HuH-7.5 (cell line): ENCODE results near the gene ARPIN.
"Not testable (repeated sequence)": the region's sequence is repeated elsewhere in the genome, so short reads cannot be mapped to it uniquely, and the experiment has no call there.

Experiments used
- DNase-seq: peaks from one replicate; pipeline ENCODE4 v3.0.0; 2011; ENCODE audit warnings: low spot score

Gene ARPIN

DNA sequence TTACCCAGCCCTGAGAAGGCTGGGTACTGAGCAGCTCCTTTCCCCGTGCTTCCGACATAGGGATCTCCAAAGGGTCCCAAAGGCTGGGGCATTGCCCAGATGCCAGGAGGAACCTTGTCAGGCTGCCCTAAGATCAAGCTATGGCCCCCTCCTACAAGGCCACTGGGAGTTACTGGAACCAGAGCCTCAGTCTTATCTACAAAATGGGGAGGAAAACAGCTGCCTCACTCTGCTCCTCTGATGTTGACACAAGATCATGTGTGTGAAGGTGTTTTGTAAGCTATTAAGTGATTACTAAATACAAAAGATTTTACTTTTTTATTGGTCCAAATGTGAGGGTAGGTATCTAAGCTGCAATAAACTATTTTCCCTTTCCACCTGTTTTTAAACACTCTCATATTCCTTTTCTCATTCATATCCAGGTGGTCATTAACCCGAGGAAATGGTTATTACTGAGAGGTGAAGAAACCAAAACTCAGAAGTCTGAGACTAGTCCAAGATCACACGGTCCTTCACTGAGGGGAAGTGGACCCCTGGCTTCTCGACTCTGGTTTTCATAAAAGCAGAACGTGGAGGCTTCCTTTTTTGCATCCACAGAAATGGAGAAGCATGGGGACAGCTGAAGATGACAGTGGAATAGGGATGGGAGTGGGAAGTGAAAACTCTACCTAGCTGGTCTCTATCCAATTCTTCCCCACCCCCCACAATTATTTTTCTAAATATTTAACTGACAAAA, 1.7 kb downstream of the ARPIN start:
- DNase-seq: no peak

DNA sequence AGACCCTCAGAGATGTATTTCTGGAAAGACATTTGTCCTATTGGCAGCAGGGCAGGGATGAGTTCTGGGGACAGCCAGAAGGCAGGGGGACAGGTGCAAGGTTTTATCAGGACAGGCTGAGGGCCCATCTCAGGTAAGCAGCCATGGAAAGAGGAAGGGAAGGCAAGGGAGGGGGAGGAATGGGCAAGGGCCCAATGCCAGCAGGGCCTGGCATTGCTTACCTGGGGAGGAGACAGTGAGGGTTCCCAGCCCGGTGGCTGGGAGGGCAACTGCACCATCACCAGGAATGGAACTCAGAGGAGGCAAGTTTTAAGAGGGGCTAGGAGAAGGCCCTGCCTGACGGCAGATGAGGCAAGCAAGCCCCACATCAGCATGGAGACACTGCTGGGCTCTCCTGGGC, 3.1 kb downstream of the ARPIN start:
- DNase-seq: no peak

DNA sequence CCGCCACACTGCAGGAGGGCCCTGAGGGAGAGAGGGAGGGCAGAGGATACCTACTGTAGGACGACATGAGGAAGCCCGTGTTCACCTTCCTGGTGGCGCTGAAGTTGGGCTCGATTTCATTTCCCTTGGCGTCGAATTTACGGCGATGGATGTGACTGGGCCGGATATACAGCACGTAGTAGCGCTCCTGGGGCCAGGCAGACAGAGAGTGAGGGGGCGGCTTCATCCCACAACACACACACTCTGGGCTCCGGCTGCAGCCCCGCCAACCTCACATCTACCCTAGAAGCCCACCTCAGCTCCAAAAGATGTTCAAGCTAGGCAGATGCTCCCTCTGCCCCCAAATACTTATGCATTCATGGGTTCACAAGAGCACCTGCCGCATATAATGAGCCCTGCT, 4.5 kb downstream of the ARPIN start:
- DNase-seq: no peak

DNA sequence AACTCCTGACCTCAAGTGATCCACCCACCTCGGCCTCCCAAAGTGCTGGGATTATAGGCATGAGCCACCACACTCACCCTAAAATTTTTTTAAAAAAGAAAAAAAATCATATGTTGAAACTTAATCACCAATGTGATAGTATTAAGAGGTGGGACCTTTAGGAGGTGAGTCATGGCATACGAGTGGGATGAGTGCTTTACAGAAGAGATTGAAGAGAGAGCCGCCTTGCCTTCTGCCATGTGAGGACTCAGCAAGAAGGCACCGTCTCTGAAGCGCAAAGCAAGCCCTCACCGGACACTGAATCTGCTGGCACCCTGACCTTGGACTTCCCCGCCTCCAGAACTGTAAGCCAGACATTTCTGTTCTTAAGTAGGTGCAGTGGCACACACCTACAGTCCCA, 5.5 kb downstream of the ARPIN start:
- DNase-seq: no peak

DNA sequence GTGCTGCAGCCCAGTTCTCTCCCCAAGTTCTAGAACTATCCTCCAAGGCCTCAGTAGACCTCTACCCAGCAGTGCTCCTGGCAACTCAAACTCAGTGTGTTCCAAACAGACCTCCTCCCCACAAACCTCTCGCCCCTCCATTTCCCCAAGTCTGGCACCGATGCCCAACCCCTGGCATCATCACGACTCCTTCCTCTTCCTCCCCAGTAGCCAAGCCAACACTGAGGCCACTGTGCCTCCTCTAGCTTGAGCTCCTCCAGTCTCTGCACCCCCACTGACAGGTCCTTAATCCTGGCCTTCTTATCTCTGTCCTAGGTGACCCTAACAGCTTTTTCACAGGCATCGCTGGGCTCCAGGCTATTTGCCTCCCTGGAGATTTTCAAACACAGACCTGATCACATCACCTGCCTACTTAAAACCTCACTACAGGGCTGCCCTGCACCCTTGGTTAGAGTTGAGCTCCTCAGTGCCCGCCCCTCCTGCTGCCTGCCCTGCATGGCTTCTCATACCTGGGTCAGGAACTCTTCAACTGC, 6.8 kb downstream of the ARPIN start:
- no peak for DNase-seq

DNA sequence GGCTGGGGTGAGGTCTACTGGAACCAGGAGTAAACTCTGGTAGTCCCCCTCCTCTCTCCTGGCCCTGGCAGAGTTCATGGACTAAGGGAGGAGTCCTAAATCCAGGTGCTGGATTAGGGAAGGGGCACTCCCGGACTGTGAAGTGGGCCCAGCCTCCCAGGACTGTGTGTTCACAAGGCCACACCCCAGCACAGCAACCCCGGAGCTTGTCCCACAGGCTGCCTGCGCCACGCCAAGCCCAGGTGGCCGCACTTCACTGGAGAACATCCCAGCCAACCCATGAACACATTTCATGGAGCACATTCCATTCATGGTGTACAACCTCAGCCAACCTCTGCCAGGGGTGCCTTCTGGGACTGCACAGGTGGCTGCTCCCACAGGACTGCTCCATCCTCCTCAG, 8.2 kb downstream of the ARPIN start:
- no peak for DNase-seq

DNA sequence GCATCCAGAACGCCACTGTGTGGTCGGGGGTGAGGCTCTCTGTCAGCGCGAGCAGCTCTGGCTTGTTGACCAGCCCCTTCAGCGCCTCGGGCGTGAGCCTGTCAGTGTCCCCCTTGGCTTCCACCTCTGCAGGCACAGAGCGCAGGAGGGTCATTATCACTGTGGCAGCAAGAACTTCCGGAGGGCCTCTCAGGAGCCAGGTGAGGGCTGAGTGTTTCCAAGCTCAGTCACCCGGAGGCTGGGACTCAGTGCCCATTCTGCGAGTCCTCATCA, 9.0 kb downstream of the ARPIN start:
- DNase-seq: no peak

DNA sequence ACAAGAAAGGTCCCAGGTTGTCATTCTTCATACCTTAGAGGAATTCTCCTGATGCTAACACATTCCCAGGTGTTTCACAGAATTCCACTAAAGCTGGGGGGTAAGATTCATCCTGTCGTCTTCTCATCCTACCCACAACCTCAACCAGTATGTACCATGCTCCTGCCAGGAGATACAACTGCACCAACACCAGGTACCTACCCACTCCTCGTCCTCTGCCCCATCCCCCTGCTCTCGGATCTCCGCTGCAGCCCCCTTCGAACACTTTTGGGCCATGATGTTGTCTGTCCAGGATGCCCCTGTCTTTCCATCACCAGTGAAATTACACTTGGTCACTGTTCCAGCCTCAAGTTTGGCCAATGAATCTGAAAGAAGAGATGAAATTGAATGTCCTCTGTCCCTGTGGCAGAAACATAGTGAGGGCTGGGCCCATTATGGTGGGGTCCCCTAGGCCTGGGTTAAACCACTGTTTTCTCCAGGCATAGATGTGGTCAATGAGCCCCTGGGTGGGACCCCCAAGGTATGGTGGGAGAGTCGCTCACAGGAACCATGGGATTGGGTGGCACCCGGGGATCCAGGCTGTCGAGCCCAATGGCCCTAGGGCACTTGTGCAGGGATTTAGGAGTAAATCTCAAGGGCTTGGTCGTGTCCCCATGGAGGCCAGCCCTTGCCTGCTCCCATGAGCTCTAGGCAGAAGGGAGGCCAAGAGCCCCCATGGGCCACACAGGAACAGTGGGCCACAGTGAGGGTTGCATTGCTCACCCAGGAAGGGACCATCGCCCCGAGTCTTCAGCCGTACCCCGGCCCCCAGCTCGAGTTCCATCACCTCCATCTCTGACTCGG, 9.5 kb downstream of the ARPIN start:
- no peak for DNase-seq

DNA sequence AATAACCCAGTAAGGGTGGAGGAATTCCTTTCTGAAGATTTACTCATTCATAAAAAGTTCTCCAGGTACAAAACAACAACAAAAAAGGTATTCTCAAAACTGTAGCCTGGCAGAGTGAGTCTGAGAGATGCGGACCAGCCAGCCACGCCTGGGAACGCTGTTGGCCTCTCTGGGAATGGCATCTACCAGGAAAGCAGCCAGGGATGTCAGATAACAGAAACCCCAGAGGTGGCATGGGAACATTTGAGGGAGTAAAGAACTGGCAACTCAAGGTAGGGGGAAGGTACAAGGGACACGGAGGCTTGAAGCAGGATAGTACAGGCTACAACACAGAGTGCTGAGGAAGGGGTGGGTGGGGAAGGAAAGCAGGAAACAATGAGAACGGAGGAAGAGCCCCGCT, 11.9 kb downstream of the ARPIN start:
- DNase-seq: no peak

DNA sequence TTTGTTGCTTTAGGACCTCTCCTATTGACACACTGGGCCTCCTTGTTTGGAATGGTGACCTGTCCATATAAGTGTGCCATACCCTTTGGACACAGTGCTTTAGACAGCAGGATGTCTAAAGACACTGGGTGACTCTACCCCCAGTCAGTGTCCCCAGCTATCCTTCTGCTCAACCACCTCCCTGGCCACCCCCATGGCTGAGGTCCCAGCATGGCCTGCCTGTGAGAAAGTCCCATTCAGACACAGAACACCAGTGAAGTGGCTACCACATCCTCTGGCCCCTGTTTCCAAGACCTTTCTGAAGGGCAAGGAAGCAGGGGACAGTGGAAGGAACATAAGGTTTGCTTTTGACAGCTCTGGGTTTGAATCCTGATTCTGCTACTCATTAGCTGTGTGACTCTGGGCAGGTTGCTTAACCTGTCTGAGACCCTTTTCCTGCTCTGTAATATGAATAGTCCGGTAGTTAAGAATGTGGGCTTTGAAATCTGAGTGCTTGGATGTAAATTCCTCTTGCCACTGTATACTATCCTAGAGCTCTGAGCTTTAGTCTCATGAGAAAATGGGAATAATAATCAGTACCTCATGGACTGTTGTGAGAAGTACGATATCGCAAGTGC, 12.7 kb downstream of the ARPIN start:
- no peak for DNase-seq

DNA sequence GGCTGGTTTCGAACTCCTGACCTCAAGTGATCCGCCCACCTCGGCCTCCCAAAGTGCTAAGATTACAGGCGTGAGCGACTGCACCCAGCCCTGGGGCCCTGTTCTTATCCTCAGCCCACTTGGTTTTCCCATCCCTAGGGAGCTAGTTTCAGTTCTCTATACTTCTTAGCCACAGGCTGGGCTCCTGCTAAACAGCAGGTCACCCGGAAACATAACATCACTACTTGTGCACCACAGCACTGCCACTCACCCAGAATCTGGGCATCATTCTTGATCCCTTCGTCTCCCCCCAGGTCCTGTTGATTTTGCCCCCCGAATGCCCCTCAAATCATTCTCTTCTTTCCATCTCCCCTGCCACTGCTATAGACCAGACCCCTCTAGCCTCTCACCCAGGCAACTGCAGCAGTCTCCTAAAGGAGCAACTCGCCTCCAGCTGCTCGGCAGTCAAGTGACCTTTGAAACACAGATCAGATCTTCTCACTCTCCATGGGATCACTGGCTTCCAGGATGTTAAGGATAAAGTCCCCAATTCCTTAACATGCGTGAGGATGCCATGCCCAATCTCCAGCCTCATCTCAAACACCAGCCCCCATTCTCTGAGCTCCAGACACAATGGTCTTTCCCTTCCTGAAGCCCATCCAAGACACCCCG, 13.3 kb downstream of the ARPIN start:
- no peak for DNase-seq

DNA sequence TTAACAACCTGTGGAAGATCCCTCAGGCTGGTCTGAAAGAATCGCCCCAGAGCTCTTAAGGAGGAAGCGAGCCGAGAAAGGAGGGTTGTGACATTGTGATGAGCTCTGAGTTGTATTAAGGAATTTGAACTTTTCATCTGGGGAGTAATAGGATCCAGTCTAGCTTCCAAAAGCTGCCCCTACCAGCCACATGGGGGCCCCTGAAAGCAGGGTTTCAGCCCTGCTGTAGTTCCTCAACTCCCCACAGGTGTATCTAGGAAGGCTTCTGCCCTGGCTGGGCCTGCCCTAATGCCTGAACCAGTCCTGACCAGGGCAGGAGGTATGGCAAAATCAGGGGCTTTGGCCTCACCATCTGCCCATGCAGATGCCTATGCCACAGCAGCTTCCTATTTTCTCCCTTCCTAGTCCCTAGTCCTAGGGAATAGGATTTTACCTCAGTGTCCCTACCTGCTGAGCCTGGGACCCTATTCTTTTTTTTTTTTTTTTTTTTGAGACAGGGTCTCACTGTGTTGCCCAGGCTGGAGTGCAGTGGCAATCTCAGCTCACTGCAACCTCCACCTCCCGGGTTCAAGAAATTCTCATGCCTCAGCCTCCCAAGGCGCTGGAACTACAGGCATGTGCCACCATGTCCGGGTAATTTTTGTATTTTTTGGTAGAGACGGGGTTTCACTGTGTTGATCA, 14.0 kb downstream of the ARPIN start:
- peak; percentile 88 for DNase-seq

DNA sequence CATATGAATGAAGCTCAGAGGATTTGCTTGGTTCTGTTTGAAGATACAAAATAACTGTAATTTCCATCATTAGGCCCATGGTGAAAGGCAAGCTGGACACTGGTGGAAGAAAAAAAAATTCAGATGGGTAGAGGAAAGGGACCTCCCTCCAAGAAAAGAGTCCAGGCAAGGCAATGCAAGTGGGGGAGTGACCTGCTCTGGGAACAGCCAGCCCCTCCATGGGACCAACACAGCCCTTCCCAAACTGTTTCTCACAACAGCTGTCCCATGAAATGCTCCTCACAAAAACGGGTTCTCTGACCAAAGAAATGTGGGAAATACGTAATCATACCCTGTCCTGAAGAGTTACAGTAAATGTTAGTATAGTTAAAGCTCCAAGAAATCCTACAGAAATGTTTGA, 14.6 kb downstream of the ARPIN start:
- DNase-seq: no peak

DNA sequence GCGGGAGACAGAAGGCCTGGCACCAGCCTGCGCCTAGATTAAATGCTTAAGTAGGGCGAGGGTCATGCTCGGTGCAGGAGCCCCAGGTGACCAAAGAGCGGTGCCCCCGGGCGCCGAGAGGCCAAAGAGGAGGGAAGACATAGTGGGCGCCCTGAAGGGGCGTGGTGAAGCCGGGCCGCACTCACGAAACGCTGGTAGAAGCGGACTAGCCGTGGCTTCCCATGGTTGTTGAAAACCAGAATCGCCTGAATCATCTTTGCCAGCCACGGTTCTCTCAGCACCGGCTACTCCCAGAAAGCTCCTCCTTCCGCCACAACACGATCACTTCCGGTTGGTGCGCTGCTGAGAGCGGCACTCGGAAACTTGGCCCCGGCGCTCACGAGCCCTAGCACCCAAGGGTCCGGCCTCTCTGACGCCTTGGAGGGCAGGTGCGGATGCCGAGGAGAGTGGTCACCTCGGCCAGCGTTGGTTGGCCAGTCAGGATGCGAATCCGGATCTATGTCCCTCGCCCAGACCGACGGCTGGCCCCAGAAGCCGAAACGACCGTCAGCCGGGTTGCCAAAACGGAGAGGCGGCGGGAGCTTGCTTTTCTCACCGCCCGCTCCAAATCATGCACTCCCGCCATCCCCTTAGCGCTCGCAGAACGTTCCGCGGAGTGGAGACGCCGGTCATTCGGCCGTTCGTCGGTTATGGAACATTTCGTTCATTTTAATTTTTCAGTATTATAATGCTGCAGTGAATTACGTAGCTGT, 18.9 kb downstream of the ARPIN start, which contains the start of gene AP3S2:
Gene AP3S2, minus strand, starts transcription at position 299 of the 752 bp plus-strand sequence. Its CDS starts 45 bp downstream, at position 254.
- DNase-seq: peak; percentile 82

DNA sequence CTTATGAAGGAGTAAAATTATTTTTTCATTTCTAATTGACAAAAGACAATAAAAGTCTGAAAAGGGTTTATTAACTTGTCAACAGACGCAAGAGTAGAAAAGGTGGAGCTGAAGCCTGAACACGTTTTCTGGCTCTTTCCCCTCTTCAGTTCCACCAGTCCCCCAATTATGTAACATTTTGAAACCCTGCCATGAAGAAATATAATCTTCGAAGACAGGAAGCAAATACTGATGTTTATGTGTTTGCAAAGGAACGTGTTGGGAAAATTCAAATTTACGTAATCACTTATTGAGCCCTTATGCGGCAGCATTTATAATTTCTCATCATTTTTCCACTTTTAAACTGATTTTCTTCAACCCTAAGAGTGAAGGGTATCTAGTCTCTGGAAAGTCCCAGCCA, 19.7 kb downstream of the ARPIN start:
- DNase-seq: no peak

DNA sequence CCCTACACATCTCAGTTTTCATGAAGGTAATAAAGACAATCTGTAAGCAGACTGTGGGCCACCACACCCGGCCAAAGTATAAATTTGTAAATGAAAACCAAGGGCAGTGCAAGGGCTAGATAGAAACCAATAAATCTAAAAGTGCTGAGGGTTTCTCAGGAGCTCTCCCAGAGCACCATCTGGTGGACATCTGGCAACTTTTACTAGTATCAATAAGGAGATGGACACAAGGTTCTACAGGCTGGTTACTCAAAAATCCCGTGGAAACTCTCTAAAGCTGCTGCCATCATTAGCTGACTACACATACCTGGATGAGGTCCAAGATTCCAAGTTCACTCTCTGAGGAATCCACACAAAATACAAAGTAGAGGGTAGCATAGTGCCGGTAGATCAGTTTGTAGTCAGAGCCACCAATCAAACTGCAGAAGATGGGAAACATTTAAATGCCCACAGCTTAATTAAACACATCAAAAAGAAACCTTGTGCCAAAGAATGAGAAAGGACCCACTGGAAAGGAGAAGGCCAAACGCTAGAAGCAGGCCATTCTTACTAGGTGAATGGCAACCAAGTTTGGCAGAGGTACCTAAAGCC, 24.4 kb downstream of the ARPIN start:
- peak; percentile 31 for DNase-seq

DNA sequence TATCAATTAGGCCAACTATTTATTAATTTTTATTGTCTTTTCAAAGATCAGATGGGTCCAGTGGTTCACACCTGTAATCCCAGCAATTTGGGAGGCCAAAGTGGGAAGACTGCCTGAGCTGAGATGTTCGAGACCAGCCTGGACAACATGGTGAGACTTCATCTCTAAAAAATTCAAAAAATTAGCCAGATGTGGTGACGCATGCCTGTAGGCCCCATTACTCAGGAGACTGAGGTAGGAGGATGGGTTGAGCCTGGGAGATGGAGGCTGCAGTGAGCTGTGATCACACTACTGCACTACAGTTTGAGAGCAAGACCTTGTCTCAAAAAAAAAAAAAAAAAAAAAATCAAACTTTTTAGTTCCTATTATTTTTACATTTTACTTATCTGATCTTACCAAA, 27.1 kb downstream of the ARPIN start:
- no peak for DNase-seq

DNA sequence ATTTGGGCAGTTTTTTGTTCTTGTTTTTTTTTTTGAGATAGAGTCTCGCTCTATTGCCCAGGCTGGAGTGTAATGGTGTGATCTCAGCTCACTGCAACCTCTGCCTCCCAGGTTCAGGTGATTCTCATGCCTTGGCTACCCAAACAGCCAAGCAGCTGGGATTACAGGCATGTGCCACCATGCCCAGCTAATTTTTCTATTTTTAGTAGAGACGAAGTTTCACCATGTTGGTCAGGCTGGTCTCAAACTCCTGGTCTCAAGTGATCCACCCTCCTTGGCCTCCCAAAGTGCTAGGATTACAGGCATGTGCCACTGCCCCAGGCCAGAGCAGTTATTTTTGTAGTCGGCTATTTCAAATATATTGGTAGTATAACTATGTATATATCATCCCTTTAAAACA, 27.6 kb downstream of the ARPIN start:
- not testable (repeated sequence) for DNase-seq

DNA sequence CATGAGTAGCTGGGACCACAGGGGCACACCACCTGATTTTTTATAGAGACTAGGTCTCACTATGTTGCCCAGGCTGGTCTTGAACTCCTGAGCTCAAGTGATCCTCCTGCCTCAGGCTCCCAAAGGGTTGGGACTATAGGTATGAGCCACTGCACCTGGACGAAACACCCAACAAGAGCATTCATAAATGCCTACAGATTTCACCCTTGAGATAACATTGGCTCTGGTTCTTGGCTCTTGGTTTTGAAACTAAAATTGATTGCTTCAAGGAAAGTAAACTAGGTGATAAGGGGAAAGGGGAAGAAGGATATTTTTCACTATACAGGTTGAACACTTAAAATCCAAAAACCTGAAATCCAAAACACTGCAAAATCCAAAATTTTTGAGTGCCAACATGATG, 29.2 kb downstream of the ARPIN start:
- no peak for DNase-seq

DNA sequence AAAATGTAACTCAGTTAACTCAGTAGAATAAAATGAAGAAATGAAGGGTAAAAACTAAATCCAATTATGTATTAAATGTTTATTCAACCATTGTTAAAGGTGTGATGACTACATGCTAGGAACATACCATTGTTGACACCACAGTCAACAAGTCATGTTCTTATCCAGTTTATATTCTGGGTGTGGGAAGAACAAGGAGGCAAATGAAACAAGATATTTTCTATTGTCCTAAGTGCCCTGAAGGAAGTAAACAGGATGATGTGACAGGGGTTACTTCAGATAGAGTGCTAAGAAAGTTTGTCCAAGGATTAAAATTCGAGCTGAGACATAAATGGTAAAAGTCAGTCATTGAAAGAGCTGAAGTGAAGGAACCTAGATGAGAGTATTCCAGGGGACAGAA, 32.0 kb downstream of the ARPIN start:
- DNase-seq: no peak

DNA sequence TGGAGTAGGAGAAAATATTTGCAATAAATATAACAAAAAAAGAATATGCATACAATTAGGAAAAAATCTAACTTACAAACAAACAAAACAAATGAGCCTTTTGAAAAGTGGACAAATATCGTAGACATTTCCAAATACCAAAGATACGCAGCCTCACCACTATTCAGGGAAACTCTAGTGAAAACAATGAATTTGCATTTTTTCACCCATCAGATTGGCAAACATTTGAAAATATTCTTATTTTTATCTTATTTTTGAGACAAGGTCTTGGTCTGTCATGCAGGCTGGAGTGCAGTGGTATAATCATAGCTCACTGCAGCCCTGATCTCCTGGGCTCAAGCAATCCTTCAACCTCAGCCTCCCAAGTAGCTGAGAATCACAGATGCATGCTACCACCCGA, 34.4 kb downstream of the ARPIN start:
- no peak for DNase-seq
